ENCODE results near the gene FBXO24.

- no peak for TF ChIP-seq CTCF (IDR thresholded peaks at IDR 0.05 in 8 of 11, conservative IDR thresholded peaks at IDR 0.05 in 3 of 11)
- no peak for TF ChIP-seq POLR2A (IDR thresholded peaks at IDR 0.05)
These were observed 21.0 kb downstream of the FBXO24 start for GRCh38 chr7:100607111-100607510.
